Stimulated activated CD4-positive, alpha-beta T cell treated with anti-CD3 and anti-CD28 coated beads, Interleukin-4, amount 100 ng/mL, for 24 hours (primary cell): ENCODE measurements around the gene KCNIP4.

Experiments
- DNase-seq: peaks from one replicate; pipeline ENCODE4 v3.0.0-alpha.2; 2020

The KCNIP4 gene

DNA sequence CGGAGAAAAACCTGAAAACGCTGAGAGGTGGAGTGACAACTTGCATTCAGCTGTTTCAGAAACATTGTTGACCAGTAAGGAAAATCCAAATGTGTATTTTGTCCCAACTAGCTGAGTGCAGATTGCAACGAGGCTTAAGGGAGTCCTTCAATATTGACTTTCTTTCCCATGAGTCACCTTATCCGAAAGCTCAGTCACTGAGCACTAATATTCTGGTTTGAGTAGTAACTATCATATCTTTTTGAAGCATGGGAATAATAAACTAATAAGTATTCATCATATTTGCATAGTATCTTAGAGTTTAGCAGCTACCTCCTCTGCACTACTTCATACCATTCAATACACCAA, 644.1 kb downstream of the KCNIP4 start:
- DNase-seq, result no peak

DNA sequence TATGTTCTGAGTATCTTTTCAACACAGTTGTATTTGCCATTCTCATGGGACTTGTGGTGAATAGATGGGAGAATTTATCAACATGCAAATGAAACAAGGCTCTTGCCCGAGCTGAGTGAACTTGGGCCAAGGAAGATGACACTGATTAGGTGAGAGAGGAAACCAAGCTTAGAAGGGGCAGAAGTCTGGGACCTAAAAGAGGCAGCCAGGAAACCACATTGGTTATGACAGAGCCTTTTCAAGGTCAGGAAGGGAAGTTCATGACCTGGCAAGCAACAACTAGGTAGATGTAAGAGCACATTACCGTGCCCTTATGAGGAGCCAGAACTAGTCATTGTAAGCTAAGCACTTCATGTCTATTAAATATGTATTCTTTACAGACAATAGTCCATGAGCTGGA, 658.0 kb downstream of the KCNIP4 start:
- DNase-seq, result no peak

GRCh38 chr4:21276046-21276445, 672.5 kb downstream of the KCNIP4 start:
- no peak for DNase-seq

GRCh38 chr4:21271439-21272052, 677.0 kb downstream of the KCNIP4 start:
- DNase-seq, result no peak

- DNase-seq, result no peak
These were observed 700.2 kb downstream of the KCNIP4 start for GRCh38 chr4:21248331-21248730.

- no peak for DNase-seq
These were observed 706.4 kb downstream of the KCNIP4 start for GRCh38 chr4:21242163-21242562.

DNA sequence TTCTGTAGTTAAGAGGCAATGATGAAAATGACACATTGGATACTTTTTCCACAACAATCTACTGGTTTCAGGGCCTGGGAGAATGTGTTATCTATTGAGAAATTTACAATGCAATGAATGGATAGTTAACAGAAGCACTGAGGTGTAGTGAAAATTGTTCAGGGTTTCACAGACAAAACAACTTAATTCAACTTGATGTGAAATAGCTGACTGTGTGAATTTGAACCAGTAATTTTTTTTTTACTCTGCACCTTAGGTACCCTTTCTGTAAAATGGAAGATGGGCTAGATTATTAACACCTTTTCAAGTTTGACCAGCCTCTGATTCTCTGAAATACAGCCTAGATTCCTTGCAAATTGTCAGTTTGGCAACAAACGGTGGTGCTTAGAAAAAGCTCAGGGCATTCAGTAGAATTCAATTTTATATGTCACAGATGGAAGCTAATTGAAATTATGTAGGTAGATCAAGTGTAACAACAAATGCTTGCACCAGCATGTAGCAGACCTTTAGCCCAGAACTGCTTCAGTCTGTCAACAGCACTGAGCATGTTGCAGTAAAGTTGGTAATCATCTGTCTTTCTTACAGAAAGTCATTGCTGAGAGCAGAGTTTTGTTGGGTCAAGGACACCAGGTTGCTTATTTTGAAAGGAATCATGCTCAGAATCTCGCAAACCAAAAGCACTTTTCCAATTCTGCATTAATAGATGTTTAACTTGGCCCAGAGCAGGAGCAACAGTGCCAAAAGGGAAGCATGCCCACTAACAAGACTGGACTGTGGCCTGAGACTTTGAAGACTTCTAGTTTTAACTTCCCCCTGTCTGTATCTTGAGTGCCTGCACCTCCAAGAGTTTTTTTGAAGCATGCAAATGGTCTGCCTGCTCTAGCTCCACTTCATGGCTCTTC, 721.7 kb downstream of the KCNIP4 start:
- no peak for DNase-seq

- no peak for DNase-seq
These were observed 736.7 kb downstream of the KCNIP4 start for GRCh38 chr4:21211846-21212245.

DNA sequence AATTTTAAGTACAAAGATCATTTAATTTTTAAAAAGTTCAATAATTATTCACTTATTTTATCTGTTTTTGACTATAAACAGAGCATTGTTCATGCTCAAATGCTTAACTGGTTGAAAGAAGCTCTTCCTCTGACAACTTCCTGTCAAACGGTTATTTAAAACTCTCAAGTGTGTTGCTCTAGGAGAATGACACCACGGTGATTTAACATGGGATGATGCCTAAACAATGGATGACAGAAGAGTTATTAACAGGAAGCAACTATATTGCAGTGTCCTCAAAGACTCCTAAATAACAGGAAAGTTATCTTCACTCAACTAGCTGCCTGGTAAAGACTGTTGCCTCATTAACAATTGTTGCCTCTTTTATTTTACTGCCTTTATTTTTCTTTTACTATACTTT, 738.7 kb downstream of the KCNIP4 start:
- DNase-seq, result no peak

- DNase-seq, result no peak
These were observed 742.6 kb downstream of the KCNIP4 start for GRCh38 chr4:21205821-21206531.

- DNase-seq, result no peak
These were observed 745.2 kb downstream of the KCNIP4 start for GRCh38 chr4:21203416-21203815.

DNA sequence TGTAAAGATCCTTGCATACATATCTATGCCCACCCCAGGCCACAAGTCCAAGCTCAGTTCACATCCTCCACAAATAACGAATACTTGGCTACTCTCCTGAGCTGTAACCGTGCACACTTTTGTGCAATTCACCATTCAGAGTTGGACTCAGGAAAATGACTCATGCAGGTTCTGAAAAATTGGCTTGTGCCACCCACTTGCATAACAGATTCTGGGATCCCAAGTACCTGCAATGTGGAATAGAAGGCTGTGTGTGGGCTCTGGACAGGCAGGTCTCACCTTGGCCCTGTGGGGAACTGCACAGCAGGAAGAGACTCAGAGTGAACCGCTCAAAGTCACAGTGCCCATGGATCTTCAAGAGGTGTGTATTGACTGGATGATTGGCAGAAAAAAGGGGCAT, 745.6 kb downstream of the KCNIP4 start:
- DNase-seq, result no peak

- no peak for DNase-seq
These were observed 749.9 kb downstream of the KCNIP4 start for GRCh38 chr4:21198683-21199082.

DNA sequence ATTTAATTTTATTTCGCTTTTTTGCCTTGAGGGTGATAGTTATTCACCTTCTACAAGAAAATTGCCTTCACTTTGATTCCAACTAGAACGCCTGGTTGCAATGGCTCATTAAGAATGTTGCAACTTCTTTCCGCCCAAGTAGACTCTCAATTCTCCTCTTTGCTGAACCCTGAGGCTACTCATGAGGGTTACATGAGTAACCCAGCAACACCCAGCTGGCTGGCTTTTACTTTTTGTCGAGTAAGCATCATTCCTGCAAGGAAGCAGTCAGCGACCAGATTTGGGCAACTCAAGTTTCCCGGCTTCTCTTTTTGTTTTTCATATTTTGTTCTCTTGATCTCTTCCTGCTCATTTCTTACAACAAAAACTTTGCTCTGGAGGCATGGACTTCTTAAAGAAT, 752.9 kb downstream of the KCNIP4 start:
- no peak for DNase-seq

DNA sequence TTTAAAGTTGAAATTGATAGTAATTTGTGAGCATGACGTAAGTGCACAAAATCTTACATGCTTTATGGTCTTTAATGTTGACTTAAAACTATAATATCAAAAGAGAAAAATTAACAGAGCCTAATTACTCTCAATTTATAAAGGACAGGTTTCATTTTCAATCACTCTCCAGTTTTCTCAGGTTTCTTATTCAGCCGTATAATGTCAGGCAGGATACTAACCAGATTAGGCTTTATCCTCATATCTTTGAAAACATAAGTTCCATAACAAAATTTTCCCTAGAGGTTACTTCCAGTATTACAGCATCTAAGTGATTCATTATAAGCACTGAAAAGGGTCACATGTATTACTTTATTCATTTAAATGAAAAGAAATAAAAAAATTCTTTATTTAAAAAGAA, 756.2 kb downstream of the KCNIP4 start:
- DNase-seq, result no peak

DNA sequence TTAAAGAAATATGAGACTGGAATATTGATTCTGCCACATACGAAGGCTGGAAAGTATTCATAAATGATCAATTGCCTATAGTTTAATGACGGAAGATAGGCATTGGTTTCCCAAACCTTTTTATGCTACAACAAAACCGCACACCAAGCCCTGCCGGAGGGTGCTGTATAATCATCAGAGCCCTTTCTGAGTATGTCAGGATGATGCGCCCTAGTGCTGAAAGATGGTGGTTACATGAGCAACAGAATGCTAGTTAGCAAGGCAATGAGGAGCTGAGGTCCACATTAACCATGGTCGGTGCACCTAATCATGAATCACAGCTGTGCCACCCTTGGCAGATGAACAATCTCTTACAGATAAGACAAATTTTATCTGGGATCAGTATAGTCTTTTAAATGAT, 757.3 kb downstream of the KCNIP4 start:
- no peak for DNase-seq

GRCh38 chr4:21184788-21185187, 763.8 kb downstream of the KCNIP4 start:
- no peak for DNase-seq

DNA sequence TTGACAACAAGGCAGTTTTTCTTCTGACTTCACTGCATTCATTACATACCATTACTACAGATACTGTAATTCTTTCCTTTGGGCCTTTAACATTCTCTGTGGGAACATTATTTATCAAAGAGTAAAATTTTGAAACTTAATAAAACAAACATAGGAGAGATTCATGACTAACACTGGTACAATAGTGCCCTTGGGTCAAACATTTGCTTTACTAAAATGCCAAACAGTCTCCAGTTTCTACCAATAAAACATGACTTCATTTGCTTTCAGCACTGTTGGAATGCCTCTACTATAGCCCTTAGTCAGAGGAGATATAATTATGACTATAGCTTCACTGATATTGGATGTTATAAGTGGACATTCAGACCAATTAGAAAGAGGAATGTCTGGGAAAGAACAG, 766.9 kb downstream of the KCNIP4 start:
- DNase-seq, result no peak

DNA sequence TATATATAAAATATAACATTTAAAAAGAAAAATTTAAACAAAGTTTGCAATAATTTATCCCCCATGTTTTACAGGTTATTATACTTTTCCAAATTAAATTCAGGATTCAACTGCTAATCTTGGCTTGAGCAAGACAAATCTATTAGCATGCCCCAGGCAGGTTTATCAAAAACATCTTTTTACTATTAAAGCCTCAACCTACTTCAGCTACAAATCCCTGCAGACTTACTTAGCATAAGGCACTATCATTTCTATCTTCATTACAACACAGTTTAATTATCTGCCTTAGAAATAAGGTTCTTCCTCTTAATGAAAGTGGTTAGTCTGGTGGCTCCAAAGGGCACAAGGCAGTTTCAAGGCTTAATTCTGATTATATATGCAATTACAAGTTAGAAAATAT, 770.7 kb downstream of the KCNIP4 start:
- no peak for DNase-seq

GRCh38 chr4:21177092-21177491, 771.5 kb downstream of the KCNIP4 start:
- DNase-seq, result no peak

DNA sequence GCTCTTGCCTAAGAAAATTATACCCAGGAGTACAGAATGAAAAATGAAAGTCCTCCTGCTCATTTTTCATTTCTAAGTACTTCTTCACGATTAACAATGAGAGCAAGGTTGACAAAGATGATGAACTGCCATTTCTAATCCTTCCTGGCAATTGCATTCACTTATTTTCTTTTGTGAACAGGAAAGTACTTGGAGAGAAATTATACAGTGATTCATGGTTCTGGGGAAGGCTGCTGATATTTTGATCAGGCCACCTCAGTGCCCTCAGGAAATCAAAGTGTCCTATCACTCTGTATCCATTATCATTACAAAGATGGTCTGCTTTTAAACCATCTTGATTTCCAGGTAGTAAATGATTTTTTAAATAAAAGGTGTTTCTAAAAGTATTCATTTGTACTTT, 780.9 kb downstream of the KCNIP4 start:
- DNase-seq, result no peak

DNA sequence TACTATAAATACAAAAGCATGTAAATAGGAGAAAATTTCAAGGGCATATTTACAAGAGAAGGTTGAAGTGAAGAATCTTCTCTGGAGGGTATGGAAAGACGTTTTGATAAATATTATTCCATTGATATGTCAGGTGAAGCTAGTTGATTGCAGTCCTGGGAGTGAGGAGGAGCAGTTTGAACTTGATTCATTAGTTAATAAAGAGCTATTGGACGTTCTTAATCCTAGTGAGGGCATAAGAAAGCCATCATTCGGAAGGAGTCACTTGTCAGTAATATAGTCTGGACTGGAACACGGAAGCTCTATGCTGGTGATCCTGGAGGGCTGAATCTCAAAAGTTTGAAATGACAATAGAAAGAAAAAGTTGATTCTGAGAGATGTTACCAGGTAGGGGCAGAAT, 793.2 kb downstream of the KCNIP4 start:
- DNase-seq, result no peak

GRCh38 chr4:21139327-21139726, 809.2 kb downstream of the KCNIP4 start:
- DNase-seq, result no peak

GRCh38 chr4:21136051-21136630, 812.4 kb downstream of the KCNIP4 start:
- DNase-seq, result no peak
